GM12878 (cell line): ENCODE measurements around the gene ANTXR2. TPM values are rescaled to one million over a fixed set of nuclear protein-coding genes. Genes with fewer than 3 reads are reported as not detected.

ENCODE experiments used
- ATAC-seq: fragments of 200-7000 bp; cut with Tn5 transposase; 3 replicates; pipeline ENCODE4 v1.9.1; 2020; ENCODE audit warnings: mild to moderate bottlenecking, moderate library complexity
- BruUV-seq: library from RNA; stranded (reverse); fragments of 400-500 nt; replicated peaks from 2 replicates; lab custom pipeline; 2021; lab: Mats Ljungman, UMichigan
- CTCF ChIA-PET: fragments of 300-600 bp; sonication (Branson Sonifier 250); formaldehyde crosslinking; extraction: SDS; loops from one replicate; lab custom pipeline; 2021; ENCODE audit warnings: inconsistent platforms; lab: Yijun Ruan, JAX
- POLR2A ChIA-PET: fragments of 350-600 bp; formaldehyde crosslinking; extraction: SDS; loops from one replicate; lab custom pipeline; 2021; ENCODE audit warnings: inconsistent platforms; lab: Charles Lee
- RAD21 ChIA-PET: fragments of 300-600 bp; sonication (Branson Sonifier 250); formaldehyde crosslinking; loops from one replicate; lab custom pipeline; 2023; ENCODE audit warnings: antibody characterized with exemption; ENCODE audit not compliant: unreplicated experiment; lab: Charles Lee
- SMC1A ChIA-PET: fragments of 300-600 bp; sonication (Branson Sonifier 250); formaldehyde crosslinking; loops from one replicate; lab custom pipeline; 2023; ENCODE audit not compliant: unreplicated experiment, uncharacterized antibody; lab: Charles Lee
- DNase-seq: peaks from one replicate; pipeline ENCODE4 v3.0.0-alpha.2; 2011; ENCODE audit warnings: low read depth, low spot score
- FAIRE-seq: peaks from 3 replicates; lab custom pipeline; 2011; peaks lifted over from hg19 to GRCh38; lab: Jason Lieb, UNC
- H2AFZ ChIP-seq: 2 replicates; pipeline ENCODE4 v1.6.0; 2011; ENCODE audit warnings: low read depth, low read length, control low read depth; ENCODE audit not compliant: control insufficient read depth
- H3K27ac ChIP-seq: 2 replicates; pipeline ENCODE4 v1.5.1; 2011; ENCODE audit warnings: control low read depth; ENCODE audit not compliant: control insufficient read depth, insufficient read depth
- H3K27me3 ChIP-seq, 2 experiments: replicated peaks in 1 of 2; 2 replicates each; pipeline versions ENCODE4 v1.6.0 to v1.6.1; 2011; ENCODE audit warnings: low read length in 1 of 2; ENCODE audit not compliant: control insufficient read depth in 2 of 2, insufficient read depth in 2 of 2
- H3K36me3 ChIP-seq, 2 experiments: 2 replicates each; pipeline ENCODE4 v1.5.1; 2011; ENCODE audit warnings: low read length in 1 of 2; ENCODE audit not compliant: control insufficient read depth in 2 of 2, insufficient read depth in 2 of 2
- H3K4me1 ChIP-seq: 2 replicates; pipeline ENCODE4 v1.6.1; 2011; ENCODE audit warnings: mild to moderate bottlenecking, low read length, moderate library complexity, mixed read lengths; ENCODE audit not compliant: control insufficient read depth, insufficient read depth
- H3K4me2 ChIP-seq: 2 replicates; pipeline ENCODE4 v1.6.0; 2011; ENCODE audit warnings: control low read depth; ENCODE audit not compliant: control insufficient read depth, insufficient read depth
- H3K4me3 ChIP-seq: fragments of 200-600 bp; sonication (generic); 2 replicates; pipeline ENCODE4 v1.5.1; 2016
- H3K79me2 ChIP-seq: 2 replicates; pipeline ENCODE4 v1.6.0; 2011; ENCODE audit warnings: low read length; ENCODE audit not compliant: control insufficient read depth, insufficient read depth
- H3K9ac ChIP-seq: 2 replicates; pipeline ENCODE4 v1.8.0; 2011; ENCODE audit warnings: low read length, control low read depth, mixed read lengths; ENCODE audit not compliant: control insufficient read depth, insufficient read depth
- H3K9me3 ChIP-seq: replicated peaks from 3 replicates; pipeline ENCODE4 v1.5.1; 2011; ENCODE audit warnings: mild to moderate bottlenecking, low read length; ENCODE audit not compliant: control insufficient read depth, insufficient read depth
- H4K20me1 ChIP-seq: 2 replicates; pipeline ENCODE4 v1.6.0; 2011; ENCODE audit not compliant: control insufficient read depth, insufficient read depth
- BACH1 ChIP-seq: fragments of 450-650 bp; IDR thresholded peaks from 2 replicates; pipeline ENCODE4 v1.6.1; 2017; ENCODE audit warnings: mild to moderate bottlenecking, borderline replicate concordance
- CHD4 ChIP-seq: fragments of 200-600 bp; sonication (generic); IDR thresholded peaks from 2 replicates; pipeline ENCODE4 v1.6.1; 2016; ENCODE audit warnings: mild to moderate bottlenecking
- CREB1 ChIP-seq: IDR thresholded peaks from 2 replicates; pipeline ENCODE4 v1.6.1; 2012; ENCODE audit warnings: low read depth, mild to moderate bottlenecking, inconsistent platforms
- E2F4 ChIP-seq: IDR thresholded peaks from 2 replicates; pipeline ENCODE4 v1.6.1; 2012; ENCODE audit warnings: low read depth, low read length, improper control_type of control experiment
- EP300 ChIP-seq, 2 experiments: fragments of 150-350 bp in 1 of 2; IDR thresholded peaks; 2 replicates each; pipeline ENCODE4 v1.6.1; 2011 to 2012; ENCODE audit warnings: low read depth in 2 of 2, low read length in 2 of 2, borderline replicate concordance in 1 of 2, improper control_type of control experiment in 1 of 2, inconsistent platforms in 1 of 2; ENCODE audit not compliant: control insufficient read depth in 1 of 2
- KAT2A ChIP-seq: conservative IDR thresholded peaks from 2 replicates; pipeline ENCODE4 v1.6.1; 2011; ENCODE audit warnings: low read depth, low read length; ENCODE audit not compliant: control insufficient read depth
- KDM1A ChIP-seq: fragments of 200-600 bp; sonication (generic); IDR thresholded peaks from 2 replicates; pipeline ENCODE4 v1.6.1; 2016; ENCODE audit warnings: borderline replicate concordance
- MEF2B ChIP-seq: fragments of 450-650 bp; IDR thresholded peaks from 2 replicates; pipeline ENCODE4 v1.6.1; 2018; ENCODE audit warnings: mild to moderate bottlenecking, moderate library complexity; ENCODE audit not compliant: partially characterized antibody, poor library complexity, severe bottlenecking
- MYC ChIP-seq: IDR thresholded peaks from 2 replicates; pipeline ENCODE4 v1.6.1; 2011; ENCODE audit warnings: mild to moderate bottlenecking, low read length, moderate library complexity, inconsistent platforms; ENCODE audit not compliant: insufficient read depth, insufficient replicate concordance, insufficient read length, severe bottlenecking
- NFXL1 ChIP-seq: fragments of 450-650 bp; IDR thresholded peaks from 2 replicates; pipeline ENCODE4 v1.6.1; 2017; ENCODE audit warnings: antibody characterized with exemption, mild to moderate bottlenecking, borderline replicate concordance
- NFYB ChIP-seq: IDR thresholded peaks from 2 replicates; pipeline ENCODE4 v1.6.1; 2011; ENCODE audit warnings: low read depth, mild to moderate bottlenecking, low read length, improper control_type of control experiment, moderate library complexity; ENCODE audit not compliant: insufficient read depth
- POU2F2 ChIP-seq: IDR thresholded peaks from 3 replicates; pipeline ENCODE4 v1.6.1; 2011; ENCODE audit warnings: low read depth, mild to moderate bottlenecking, low read length, borderline replicate concordance
- SKIL ChIP-seq: fragments of 450-650 bp; IDR thresholded peaks from 2 replicates; pipeline ENCODE4 v1.6.1; 2017; ENCODE audit warnings: mild to moderate bottlenecking, low read depth, inconsistent platforms; ENCODE audit not compliant: poor library complexity, severe bottlenecking
- SMAD5 ChIP-seq: IDR thresholded peaks from 2 replicates; pipeline ENCODE4 v1.6.1; 2016; ENCODE audit warnings: antibody characterized with exemption, low read depth
- TCF3 ChIP-seq: IDR thresholded peaks from 2 replicates; pipeline ENCODE4 v1.6.1; 2012; ENCODE audit warnings: low read depth, mild to moderate bottlenecking, low read length, borderline replicate concordance; ENCODE audit not compliant: insufficient read depth
- TCF7 ChIP-seq: IDR thresholded peaks from 2 replicates; pipeline ENCODE4 v1.6.1; 2014; ENCODE audit warnings: antibody characterized with exemption, borderline replicate concordance
- ZNF24 ChIP-seq: fragments of 450-650 bp; IDR thresholded peaks from 2 replicates; pipeline ENCODE4 v1.6.1; 2017; ENCODE audit warnings: antibody characterized with exemption, mild to moderate bottlenecking
- WGBS: methylation state at CpG from one replicate; pipeline ENCODE4 v1.1.6; 2016; ENCODE audit warnings: low lambda C conversion rate; ENCODE audit not compliant: insufficient replicate concordance, insufficient coverage; ENCODE audit errors: missing lambda C conversion rate; 5-methylcytosine and 5-hydroxymethylcytosine counted together
- in situ Hi-C: fragments of 300-500 bp; cut with MboI; formaldehyde crosslinking; loops from 9 replicates; pipeline ENCODE4 v1.14.3; 2018; ENCODE audit warnings: mixed read lengths
- intact Hi-C: fragments of 100-400 bp; cut with micrococcal nuclease; formaldehyde crosslinking; loops from one replicate; pipeline ENCODE4 v1.14.2; 2022; ENCODE audit not compliant: unreplicated experiment
- polyA plus RNA-seq, 11 experiments: library from polyadenylated mRNA; depleted of rRNA in 4 of 11; unstranded in 6 of 11; stranded (reverse) in 5 of 11; fragments of >200 nt; fragmentation: Nextera tagmentation in 4 of 11; fragmentation: Illumina TruSeq in 1 of 11; extraction: Ambion mirVana in 4 of 11; extraction: Trizol in 1 of 11; gene quantifications; 1 replicate in 1 of 11; 2 replicates in 10 of 11; pipeline versions ENCODE4 v1.2.1 to v1.2.3, GENCODE V29; 2011 to 2016; ENCODE audit warnings: inconsistent platforms in 2 of 11, missing spikeins in 2 of 11, low read depth in 1 of 11
- total RNA-seq, 4 experiments: library from RNA; depleted of rRNA in 3 of 4; stranded (reverse); fragments of >200 nt in 3 of 4; fragmentation: Illumina TruSeq in 1 of 4; extraction: Trizol in 1 of 4; gene quantifications; 2 replicates each; pipeline versions ENCODE4 v1.2.1 to v1.2.3, GENCODE V29; 2013 to 2021
- TF ChIP-seq, protein P1 (sequence below): IDR thresholded peaks from 2 replicates; pipeline ENCODE4 v1.6.1; 2012; ENCODE audit warnings: low read depth, low read length, improper control_type of control experiment

The ANTXR2 gene
- total and polyA plus RNA-seq, 10 of the 15 experiments (the other 5 are each of a cell fraction or from before 2014, with no cell fraction given): 1.4 to 8.9 (median 5.7) TPM

DNA sequence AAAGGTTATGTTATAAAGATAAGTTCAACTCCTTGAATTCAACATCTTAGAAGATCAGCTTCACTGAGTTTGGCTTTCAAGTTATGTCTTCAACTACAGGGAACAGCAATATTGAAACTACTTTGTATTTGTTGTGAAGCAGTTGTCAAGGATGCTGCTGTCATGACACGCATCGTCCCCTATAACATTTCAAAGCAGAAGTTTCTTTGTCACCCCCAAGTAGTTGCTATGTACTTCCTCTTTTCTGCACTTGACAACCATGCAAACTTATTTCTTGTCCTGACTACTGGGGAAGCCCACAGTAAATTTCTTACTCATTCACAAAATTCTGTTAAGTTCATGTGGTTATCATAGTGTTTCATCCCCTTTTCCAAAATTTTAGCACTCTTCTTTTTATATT, 14.3 kb downstream of the ANTXR2 start (continued):
- peak; percentile 79 for TF ChIP-seq TCF7
- TF ChIP-seq BACH1: peak; percentile 98
- TF ChIP-seq ZNF24: peak; percentile 73
- peak; percentile 69; the same call in 1 of the 3 replicates for TF ChIP-seq POU2F2
- no peak for TF ChIP-seq NFYB
- peak; percentile 80 for TF ChIP-seq CREB1
- no peak for TF ChIP-seq E2F4
- TF ChIP-seq TCF3: peak; percentile 72; the same call in 1 of the 2 replicates
- peak; percentile 60 for TF ChIP-seq SKIL

- BruUV-seq: no TSS peak
- CTCF ChIA-PET: no interaction called here
Measured at GRCh38 chr4:80054375-80054774, 18.7 kb downstream of the ANTXR2 start.

More at GRCh38 chr4:80054375-80054774, 18.7 kb downstream of the ANTXR2 start:
- WGBS: 98% methylated on average over 4 of the region's 4 CpGs
- Histone ChIP-seq H3K4me1 (peaks cover 11% of the 10 kb centered on the region), H3K27ac (no peak overlapping the region), H3K9me3 (no peaks in the 10 kb centered on the region), H3K27me3 (no peaks in the 10 kb centered on the region), H4K20me1 (no peaks in the 10 kb centered on the region), H2AFZ (no peak overlapping the region), H3K4me2 (no peak overlapping the region), H3K79me2 (no peaks in the 10 kb centered on the region; the same call in 1 of the 2 replicates), H3K36me3 (no peaks in the 10 kb centered on the region), H3K9ac (no peak overlapping the region), H3K4me3 (no peak overlapping the region)
- no peak for ATAC-seq
- in situ Hi-C loops (loop anchor here (25.0 kb wide), 1 partner anchor 1292 kb away; no protein-coding TSS in a partner anchor), intact Hi-C loops (no loop called here)
- TF ChIP-seq NFXL1 (no peak), KDM1A (no peak), KAT2A (no peak), EP300 (IDR thresholded peaks at IDR 0.05; ENCODE audit: borderline replicate concordance in 1 of 2, control insufficient read depth in 1 of 2, low read depth in 2 of 2, low read length in 2 of 2) (no peak), MEF2B (no peak), SMAD5 (no peak), CHD4 (no peak), MYC (no peak)
- TF ChIP-seq, protein P1, sequence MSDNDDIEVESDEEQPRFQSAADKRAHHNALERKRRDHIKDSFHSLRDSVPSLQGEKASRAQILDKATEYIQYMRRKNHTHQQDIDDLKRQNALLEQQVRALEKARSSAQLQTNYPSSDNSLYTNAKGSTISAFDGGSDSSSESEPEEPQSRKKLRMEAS: no peak
- SMC1A ChIA-PET: interaction anchor here (1.3 kb wide), 1 partner anchor 18 kb away, joined by 3 read pairs; the partner anchor contains the start of gene ANTXR2
- RAD21 ChIA-PET: no interaction called here
- POLR2A ChIA-PET: no interaction called here
- DNase-seq: no peak
- FAIRE-seq: no peak
